IgD-negative memory B cell (primary cell): Measurements from ENCODE around the gene PITPNB. TPM values are rescaled to one million over a fixed set of nuclear protein-coding genes. Genes with fewer than 3 reads are reported as not detected.

Experiments
- H3K27ac Mint-ChIP-seq, 3 donors: one replicate each; pipeline ENCODE4 v1.8.0; 2020 to 2022; ENCODE audit warnings: mild to moderate bottlenecking in 3 of 3, mixed read lengths in 3 of 3, moderate library complexity in 1 of 3
- H3K27me3 Mint-ChIP-seq: one replicate; pipeline ENCODE4 v1.8.0; 2021; ENCODE audit warnings: mixed read lengths
- H3K36me3 Mint-ChIP-seq: one replicate; pipeline ENCODE4 v1.8.0; 2020; ENCODE audit warnings: mild to moderate bottlenecking, mixed read lengths
- H3K4me1 Mint-ChIP-seq, 3 donors: one replicate each; pipeline ENCODE4 v1.8.0; 2020 to 2022; ENCODE audit warnings: mixed read lengths in 3 of 3, mild to moderate bottlenecking in 1 of 3
- H3K4me3 Mint-ChIP-seq, 4 donors: one replicate each; pipeline ENCODE4 v1.8.0; 2020 to 2022; ENCODE audit warnings: mild to moderate bottlenecking in 4 of 4, mixed read lengths in 4 of 4, moderate library complexity in 3 of 4
- H3K9me3 Mint-ChIP-seq, 3 donors: one replicate each; pipeline ENCODE4 v1.8.0; 2020 to 2021; ENCODE audit warnings: mixed read lengths in 3 of 3, mild to moderate bottlenecking in 1 of 3
- polyA plus RNA-seq: library from polyadenylated mRNA; unstranded; fragments of 300-500 nt; fragmentation: Illumina TruSeq; gene quantifications from one replicate; pipeline ENCODE4 v1.2.3, GENCODE V29; 2021

The PITPNB gene
- polyA plus RNA-seq, 1 donor from 2014 or later: 55.9 TPM

DNA sequence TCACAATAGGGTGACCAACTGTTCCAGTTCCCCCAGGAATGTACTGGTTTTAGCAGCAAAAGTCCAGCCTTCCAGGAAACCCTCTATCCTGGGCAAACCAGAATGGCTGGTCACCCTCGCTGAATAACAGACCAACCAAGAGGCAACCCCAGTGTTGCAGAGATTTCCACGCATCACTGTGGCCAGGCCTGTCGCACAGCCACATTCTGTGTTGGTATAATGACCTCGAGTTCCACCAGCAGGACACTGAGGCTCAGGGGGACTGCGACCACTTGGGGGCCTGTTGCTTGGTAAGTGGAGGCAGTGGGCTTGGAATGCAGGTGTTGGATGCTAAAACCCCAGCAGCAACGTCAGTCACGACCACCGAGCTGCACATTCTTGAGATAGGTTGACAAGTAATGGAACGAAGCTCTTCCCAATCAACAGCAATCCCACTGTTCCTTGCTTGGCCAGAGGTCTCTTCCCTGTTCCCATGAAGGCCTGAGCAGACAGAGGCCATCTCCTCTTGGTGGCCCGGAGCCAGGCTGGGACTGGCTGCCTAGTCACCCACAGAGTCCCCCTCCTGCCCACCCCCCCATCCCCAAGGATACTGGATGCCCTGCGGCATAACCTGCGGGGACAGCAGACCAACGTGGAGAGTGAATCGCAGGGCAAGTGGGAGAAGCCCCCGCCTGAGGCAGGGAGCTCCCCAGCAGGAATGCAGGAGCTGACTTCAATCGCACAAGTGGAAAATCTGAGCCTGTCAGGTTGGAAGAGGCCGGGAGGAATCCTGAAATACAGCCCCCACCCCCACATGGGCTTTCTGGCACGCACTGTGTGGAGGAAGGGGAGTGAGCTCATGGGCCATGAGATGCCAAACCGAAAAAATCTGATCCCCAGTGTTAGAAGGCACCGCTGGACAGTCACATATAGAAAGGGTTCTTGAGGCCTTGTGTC, 74.1 kb downstream of the PITPNB start:
- H3K36me3 Mint-ChIP-seq: peaks cover 12% of the 10 kb centered on the region
- peak overlapping the region in 1 of 3 donors; percentile 71 for H3K27ac Mint-ChIP-seq
- H3K9me3 Mint-ChIP-seq: no peaks in the 10 kb centered on the region
- H3K4me1 Mint-ChIP-seq: peaks cover 0 to 2% (median 0%) of the 10 kb centered on the region in 3 donors
- H3K27me3 Mint-ChIP-seq: no peaks in the 10 kb centered on the region
- H3K4me3 Mint-ChIP-seq: no peak overlapping the region

DNA sequence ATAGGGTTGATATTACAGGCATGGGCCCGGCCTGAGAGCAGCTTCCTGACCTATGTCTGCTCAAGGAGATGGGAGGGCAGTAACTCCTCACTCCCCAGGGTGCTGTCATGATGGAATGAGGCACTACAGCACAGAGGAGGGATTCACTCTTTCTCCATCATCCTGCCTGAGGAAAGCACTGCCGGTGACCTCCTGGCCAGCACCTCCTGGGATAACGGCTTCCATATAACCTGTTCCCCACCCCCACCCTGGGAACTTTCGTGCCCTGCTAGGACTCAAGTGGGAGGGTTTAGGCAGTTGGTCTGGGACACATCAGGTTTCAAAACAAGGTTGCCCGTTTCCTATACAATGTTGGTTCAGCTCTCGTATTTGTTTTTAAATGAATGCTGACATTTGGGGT, 74.8 kb downstream of the PITPNB start:
- Mint-ChIP-seq H3K27ac (no peak overlapping the region), H3K36me3 (peaks cover 8% of the 10 kb centered on the region), H3K9me3 (no peaks in the 10 kb centered on the region), H3K27me3 (no peaks in the 10 kb centered on the region), H3K4me3 (no peak overlapping the region), H3K4me1 (peaks cover 0 to 2% (median 0%) of the 10 kb centered on the region in 3 donors)

- Mint-ChIP-seq H3K9me3 (no peaks in the 10 kb centered on the region), H3K27me3 (no peaks in the 10 kb centered on the region), H3K4me3 (no peak overlapping the region), H3K27ac (no peak overlapping the region), H3K4me1 (no peaks in the 10 kb centered on the region), H3K36me3 (peaks cover 3% of the 10 kb centered on the region)
Observed at GRCh38 chr22:27843441-27843840, 75.6 kb downstream of the PITPNB start.

- Mint-ChIP-seq H3K27me3 (no peaks in the 10 kb centered on the region), H3K27ac (no peak overlapping the region), H3K36me3 (peaks cover 3% of the 10 kb centered on the region), H3K4me3 (no peak overlapping the region), H3K9me3 (peaks cover 0 to 2% (median under 1%) of the 10 kb centered on the region in 3 donors), H3K4me1 (no peaks in the 10 kb centered on the region)
Observed at GRCh38 chr22:27842669-27843431, 76.2 kb downstream of the PITPNB start.

- H3K36me3 Mint-ChIP-seq: peaks cover 3% of the 10 kb centered on the region
- H3K4me1 Mint-ChIP-seq: no peaks in the 10 kb centered on the region
- no peaks in the 10 kb centered on the region for H3K27me3 Mint-ChIP-seq
- no peak overlapping the region for H3K4me3 Mint-ChIP-seq
- no peak overlapping the region for H3K27ac Mint-ChIP-seq
- peaks cover 0 to 7% (median 3%) of the 10 kb centered on the region in 3 donors for H3K9me3 Mint-ChIP-seq
Observed at GRCh38 chr22:27842201-27842600, 76.9 kb downstream of the PITPNB start.

DNA sequence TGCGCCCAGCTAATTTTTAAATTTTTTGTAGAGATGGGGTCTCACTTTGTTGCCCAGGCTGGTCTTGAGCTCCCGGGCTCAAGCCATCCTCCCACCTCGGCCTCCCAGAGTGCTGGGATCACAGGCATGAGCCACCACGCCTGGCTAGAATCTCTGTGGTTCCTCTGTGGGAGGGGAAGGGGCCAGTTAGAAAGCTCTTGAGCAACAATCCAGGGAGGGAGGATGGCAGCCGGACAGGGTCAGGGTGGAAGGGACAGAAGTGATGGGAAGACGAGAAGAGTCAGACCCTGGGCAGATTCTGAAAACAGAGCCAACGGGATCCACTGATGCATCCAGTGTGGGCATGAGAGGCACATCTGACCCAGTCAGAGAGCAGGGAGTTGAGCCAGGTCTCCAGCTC, 78.6 kb downstream of the PITPNB start:
- no peak overlapping the region for H3K4me3 Mint-ChIP-seq
- no peak overlapping the region for H3K27ac Mint-ChIP-seq
- no peaks in the 10 kb centered on the region for H3K27me3 Mint-ChIP-seq
- peaks cover 0 to 9% (median 3%) of the 10 kb centered on the region in 3 donors for H3K9me3 Mint-ChIP-seq
- H3K36me3 Mint-ChIP-seq: peaks cover 5% of the 10 kb centered on the region
- no peaks in the 10 kb centered on the region for H3K4me1 Mint-ChIP-seq

DNA sequence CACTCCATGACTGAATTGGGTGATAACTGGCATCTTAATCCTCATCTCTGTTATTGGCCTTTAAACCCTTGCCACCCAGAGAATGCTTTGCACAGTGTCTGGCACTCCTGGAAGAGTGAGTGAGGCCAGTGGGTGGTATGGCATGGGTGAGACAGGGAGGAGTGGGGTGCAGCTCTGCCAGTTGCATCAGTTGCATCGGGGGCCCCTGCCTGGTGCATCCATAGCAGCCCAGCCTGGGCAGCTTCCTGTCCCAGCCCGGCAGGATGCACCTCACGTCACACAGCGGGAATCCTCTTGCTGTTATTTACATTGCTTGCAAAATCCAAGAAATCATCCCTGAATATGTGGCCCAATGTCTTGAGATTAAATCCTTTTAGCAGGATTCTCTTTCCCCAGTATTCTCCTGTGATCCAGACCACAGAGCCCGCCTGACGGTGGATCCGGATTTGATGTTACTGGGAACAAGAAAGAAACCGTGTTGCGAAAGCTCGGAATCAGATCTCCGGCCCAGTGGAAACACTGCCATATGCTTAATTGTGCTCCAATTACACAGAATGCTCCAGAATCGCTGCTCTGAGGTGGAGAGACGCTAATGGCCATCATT, 79.9 kb downstream of the PITPNB start:
- Mint-ChIP-seq H3K4me1 (no peaks in the 10 kb centered on the region), H3K27ac (no peak overlapping the region), H3K9me3 (peaks cover 0 to 9% (median 3%) of the 10 kb centered on the region in 3 donors), H3K36me3 (peaks cover 5% of the 10 kb centered on the region), H3K4me3 (no peak overlapping the region), H3K27me3 (no peaks in the 10 kb centered on the region)

DNA sequence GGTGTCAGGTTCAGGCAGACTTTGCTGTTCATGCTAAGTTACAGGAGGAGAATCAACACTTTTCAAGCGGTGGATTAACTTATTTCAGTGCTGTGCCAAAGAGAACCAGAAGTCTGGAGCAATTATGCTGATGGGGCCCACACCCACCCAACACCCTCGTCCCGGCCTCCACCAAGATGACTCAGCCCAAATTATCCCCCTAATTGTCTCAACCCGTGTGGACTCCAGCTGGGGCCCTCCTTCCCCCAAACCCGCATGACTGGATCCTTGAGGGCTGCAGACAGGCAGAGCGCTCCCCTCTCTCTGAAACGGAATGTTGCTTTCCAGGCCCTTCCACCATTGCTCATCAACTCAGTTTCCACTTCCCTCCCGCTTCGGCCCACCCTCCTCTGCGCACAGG, 82.9 kb downstream of the PITPNB start:
- Mint-ChIP-seq H3K4me1 (peaks cover 0 to 1% (median 0%) of the 10 kb centered on the region in 3 donors), H3K27me3 (no peaks in the 10 kb centered on the region), H3K9me3 (peaks cover 0 to 9% (median 3%) of the 10 kb centered on the region in 3 donors), H3K4me3 (no peak overlapping the region), H3K36me3 (peaks cover 2% of the 10 kb centered on the region), H3K27ac (no peak overlapping the region)

- Mint-ChIP-seq H3K27me3 (no peaks in the 10 kb centered on the region), H3K27ac (no peak overlapping the region), H3K9me3 (peaks cover 0 to 9% (median 3%) of the 10 kb centered on the region in 3 donors), H3K4me1 (peaks cover 0 to 1% (median 0%) of the 10 kb centered on the region in 3 donors), H3K36me3 (peaks cover 4% of the 10 kb centered on the region), H3K4me3 (no peak overlapping the region)
Observed at GRCh38 chr22:27835446-27835845, 83.6 kb downstream of the PITPNB start.

DNA sequence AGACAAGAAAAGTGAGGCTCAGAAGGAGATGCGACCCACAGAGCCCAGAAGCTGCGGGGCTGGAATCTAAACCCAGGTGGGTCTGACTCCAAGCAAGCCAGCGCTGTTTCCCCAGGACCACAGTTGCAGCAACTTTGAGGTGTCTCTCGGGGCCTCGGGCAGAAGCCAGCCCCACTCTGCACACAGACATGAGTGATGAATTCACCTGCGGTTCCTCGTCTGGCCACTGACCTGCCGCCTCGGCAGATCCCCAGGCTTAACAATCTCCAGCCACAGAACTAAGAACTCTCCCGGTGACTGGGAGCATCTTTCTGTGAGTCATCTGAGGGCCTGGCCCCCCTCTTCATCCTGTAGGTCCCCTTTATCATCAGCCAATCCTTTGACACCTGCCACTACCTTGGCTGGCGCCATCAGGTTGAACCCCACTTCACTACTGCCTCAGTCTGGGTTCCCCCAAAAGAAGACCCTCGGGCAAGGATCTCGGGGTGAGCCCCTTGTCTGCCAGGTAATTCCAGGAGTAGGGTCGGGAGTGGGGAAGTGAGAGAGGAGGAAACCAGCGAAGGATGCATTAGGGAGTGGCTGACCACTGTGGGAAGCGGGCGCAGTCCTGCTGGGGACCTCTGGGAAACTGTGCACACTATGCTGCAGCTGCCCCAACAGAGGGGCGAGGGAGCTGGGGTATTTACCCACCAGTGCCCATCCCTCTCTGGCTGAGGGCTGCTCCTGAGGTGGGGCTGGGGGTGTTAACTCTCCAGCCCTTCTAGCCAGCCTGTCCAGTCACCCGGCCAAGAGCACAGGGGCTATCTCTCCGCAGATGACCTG, 84.5 kb downstream of the PITPNB start:
- Mint-ChIP-seq H3K27ac (no peak overlapping the region), H3K4me3 (no peak overlapping the region), H3K36me3 (peaks cover 4% of the 10 kb centered on the region), H3K9me3 (peaks cover 0 to 9% (median 3%) of the 10 kb centered on the region in 3 donors), H3K4me1 (peaks cover 0 to 1% (median 0%) of the 10 kb centered on the region in 3 donors), H3K27me3 (no peaks in the 10 kb centered on the region)

DNA sequence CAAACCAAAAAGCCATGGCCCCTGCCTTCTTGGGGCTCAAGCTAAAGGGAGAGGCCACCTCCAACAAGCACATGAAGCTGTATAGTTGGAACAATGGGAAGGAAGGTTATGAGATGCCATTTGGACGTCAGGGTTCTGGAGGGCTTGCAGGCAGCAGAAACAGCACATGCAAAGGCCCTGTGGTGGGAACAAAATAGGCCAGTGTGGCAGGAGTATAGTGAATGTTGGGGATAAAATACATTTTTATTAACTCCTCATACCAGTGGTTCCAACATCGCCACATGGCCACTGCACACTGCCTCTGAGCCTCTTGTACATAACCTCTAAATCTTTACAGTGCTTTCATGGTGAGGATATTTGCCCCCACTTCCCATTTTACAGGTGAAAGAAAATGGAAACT, 85.3 kb downstream of the PITPNB start:
- H3K9me3 Mint-ChIP-seq: peaks cover 0 to 9% (median 3%) of the 10 kb centered on the region in 3 donors
- peaks cover 0 to 1% (median 0%) of the 10 kb centered on the region in 3 donors for H3K4me1 Mint-ChIP-seq
- H3K36me3 Mint-ChIP-seq: peaks cover 4% of the 10 kb centered on the region
- no peaks in the 10 kb centered on the region for H3K27me3 Mint-ChIP-seq
- no peak overlapping the region for H3K4me3 Mint-ChIP-seq
- H3K27ac Mint-ChIP-seq: no peak overlapping the region

- Mint-ChIP-seq H3K4me3 (no peak overlapping the region), H3K27me3 (no peaks in the 10 kb centered on the region), H3K27ac (no peak overlapping the region), H3K9me3 (peaks cover 0 to 6% (median 0%) of the 10 kb centered on the region in 3 donors), H3K4me1 (peaks cover 0 to 1% (median 0%) of the 10 kb centered on the region in 3 donors), H3K36me3 (peaks cover 4% of the 10 kb centered on the region)
Observed at GRCh38 chr22:27832606-27833005, 86.5 kb downstream of the PITPNB start.

- Mint-ChIP-seq H3K27me3 (no peaks in the 10 kb centered on the region), H3K4me3 (no peak overlapping the region), H3K9me3 (peaks cover 0 to 4% (median 0%) of the 10 kb centered on the region in 3 donors), H3K4me1 (peaks cover 0 to 1% (median 0%) of the 10 kb centered on the region in 3 donors), H3K27ac (no peak overlapping the region), H3K36me3 (peaks cover 6% of the 10 kb centered on the region)
Observed at GRCh38 chr22:27829620-27830019, 89.4 kb downstream of the PITPNB start.
